GM06990 (cell line): ENCODE data around the gene ZFAND3.
A peak's percentile ranks its signal among the peaks of the same experiment; 100 is the strongest.

Experiments used
- DNase-seq: peaks from one replicate; pipeline ENCODE4 v3.0.0-alpha.2; 2011; ENCODE audit not compliant: insufficient read length; ENCODE audit errors: extremely low read depth
- H3K27me3 ChIP-seq: replicated peaks from 2 replicates; pipeline ENCODE4 v1.6.0; 2011; ENCODE audit warnings: low read length; ENCODE audit not compliant: control insufficient read depth, insufficient read depth
- H3K36me3 ChIP-seq: 2 replicates; pipeline ENCODE4 v1.5.1; 2011; ENCODE audit warnings: low read length; ENCODE audit not compliant: control insufficient read depth, insufficient read depth
- H3K4me3 ChIP-seq: replicated peaks from 2 replicates; pipeline ENCODE4 v1.5.1; 2011; ENCODE audit warnings: low read depth, mild to moderate bottlenecking, control low read depth, low read length
- CTCF ChIP-seq: IDR thresholded peaks from 2 replicates; pipeline ENCODE4 v1.5.1; 2011; ENCODE audit warnings: low read length, control low read depth, mild to moderate bottlenecking, inconsistent platforms; ENCODE audit not compliant: insufficient read depth, poor library complexity, severe bottlenecking

Gene ZFAND3

GRCh38 chr6:38025451-38025850, 205.9 kb downstream of the ZFAND3 start:
- no peak for DNase-seq
- no peaks in the 10 kb centered on the region for H3K27me3 ChIP-seq
- TF ChIP-seq CTCF, result no peak

GRCh38 chr6:38027685-38028373, 208.3 kb downstream of the ZFAND3 start:
- Histone ChIP-seq H3K4me3 (no peak overlapping the region), H3K36me3 (no peaks in the 10 kb centered on the region), H3K27me3 (no peaks in the 10 kb centered on the region)
- no peak for TF ChIP-seq CTCF
- no peak for DNase-seq

More at GRCh38 chr6:38025451-38025850, 205.9 kb downstream of the ZFAND3 start:
- H3K36me3 ChIP-seq, result no peaks in the 10 kb centered on the region
- H3K4me3 ChIP-seq, result no peak overlapping the region

- TF ChIP-seq CTCF, result no peak
- no peaks in the 10 kb centered on the region for H3K27me3 ChIP-seq
- no peak for DNase-seq
- no peak overlapping the region for H3K4me3 ChIP-seq
- no peaks in the 10 kb centered on the region for H3K36me3 ChIP-seq
Measured at GRCh38 chr6:38030380-38030779, 210.9 kb downstream of the ZFAND3 start.

DNA sequence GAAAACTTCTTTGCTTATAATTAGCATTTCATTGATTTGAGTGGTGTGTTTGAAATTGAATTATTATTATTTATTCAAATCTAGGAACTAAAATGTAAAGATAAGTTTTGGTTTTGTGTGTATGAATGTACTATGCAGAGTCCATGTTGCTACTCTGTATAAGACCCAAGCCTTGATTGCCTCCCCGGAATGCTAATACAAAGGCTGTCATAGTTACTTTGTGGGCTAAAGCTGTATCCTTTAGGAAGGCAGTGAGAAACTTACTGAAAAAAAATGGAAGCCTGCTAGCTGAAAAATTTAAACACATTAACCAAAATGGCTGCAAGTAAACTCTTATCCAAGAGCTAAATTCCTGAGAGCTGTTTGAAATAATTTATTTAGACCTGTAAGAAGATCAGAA, 213.3 kb downstream of the ZFAND3 start:
- H3K36me3 ChIP-seq, result no peaks in the 10 kb centered on the region
- no peak overlapping the region for H3K4me3 ChIP-seq
- no peak for TF ChIP-seq CTCF
- no peaks in the 10 kb centered on the region for H3K27me3 ChIP-seq
- no peak for DNase-seq

DNA sequence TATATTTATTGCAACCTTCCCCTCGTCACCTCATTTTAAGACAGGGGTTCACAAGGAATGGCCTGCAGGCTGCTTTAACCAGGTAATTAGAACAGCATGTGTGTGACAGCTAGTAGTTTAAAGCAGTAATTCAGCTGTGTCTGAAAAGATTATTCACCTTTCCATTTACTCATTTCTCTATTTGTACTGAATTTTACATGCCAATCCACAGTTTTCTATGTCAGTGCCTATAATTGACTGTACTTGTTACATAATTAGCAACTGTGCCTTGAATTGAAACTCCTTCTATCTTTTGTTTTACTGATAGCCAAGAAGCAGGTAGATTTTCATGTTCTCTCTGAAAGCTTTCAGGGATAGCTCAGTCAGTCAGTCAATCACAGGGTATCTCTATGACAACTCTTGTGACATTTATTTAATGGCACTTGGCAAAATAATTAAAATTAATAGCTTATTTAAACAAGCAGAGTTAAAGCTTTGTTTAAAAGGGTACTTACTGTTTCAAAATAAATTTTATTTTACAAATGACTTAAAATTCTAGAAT, 214.0 kb downstream of the ZFAND3 start:
- no peak for TF ChIP-seq CTCF
- no peaks in the 10 kb centered on the region for H3K36me3 ChIP-seq
- H3K27me3 ChIP-seq, result no peaks in the 10 kb centered on the region
- DNase-seq, result peak; percentile 31
- no peak overlapping the region for H3K4me3 ChIP-seq

GRCh38 chr6:38034274-38034914, 214.9 kb downstream of the ZFAND3 start:
- H3K36me3 ChIP-seq, result no peaks in the 10 kb centered on the region
- DNase-seq, result no peak
- peak; percentile 63 for TF ChIP-seq CTCF

More at GRCh38 chr6:38034274-38034914, 214.9 kb downstream of the ZFAND3 start:
- Histone ChIP-seq H3K4me3 (no peak overlapping the region), H3K27me3 (no peaks in the 10 kb centered on the region)
